ENCODE data around the gene NCBP3. TPM values are rescaled to one million over a fixed set of nuclear protein-coding genes. Genes with fewer than 3 reads are reported as not detected.
A peak's percentile ranks its signal among the peaks of the same experiment; 100 is the strongest.

NCBP3 gene
- total and polyA plus RNA-seq, 2 of the 4 experiments (the other 2 are of a cell fraction) = 10.8 to 13.5 TPM

- no peak overlapping the region for H2BK15ac ChIP-seq (ENCODE audit: low read depth, low read length)
- ATAC-seq (ENCODE audit: low read depth) (no peak), DNase-seq (no peak)
- no peak overlapping the region for H3K56ac ChIP-seq (ENCODE audit: extremely low read depth, insufficient read depth, low read length)
- H3K9me3 ChIP-seq (ENCODE audit: control insufficient read depth, insufficient read depth, low read length) = no peaks in the 10 kb centered on the region
- H2BK120ac ChIP-seq (ENCODE audit: low read depth, low read length) = 0 out of 2 replicates have a peak overlapping the region, but pooled peaks have one; percentile 6
- no peak overlapping the region for H2AFZ ChIP-seq (replicated peaks; ENCODE audit: low read length, poor library complexity)
- H3K4me2 ChIP-seq (ENCODE audit: low read depth, low read length) = 0 out of 2 replicates have a peak overlapping the region, but pooled peaks have one; percentile 0
- ChIA-PET POLR2A (ENCODE audit: unreplicated experiment) (no interaction called here), CTCF (interaction anchor here (0.7 to 2.7 kb wide), 3 partner anchors 18 to 228 kb away, joined by 3 to 17 read pairs (median 4); no protein-coding TSS in a partner anchor)
- H3K4me3 ChIP-seq (ENCODE audit: insufficient read depth, low read depth, low read length) = no peak overlapping the region
- H3K9me1 ChIP-seq (ENCODE audit: insufficient read depth, low read length) = peaks cover 10% of the 10 kb centered on the region
- in situ Hi-C loops (cut with MboI; ENCODE audit: low sequenced_read_pairs) (loop anchor here (5.0 kb wide), 1 partner anchor 92 kb away; no protein-coding TSS in a partner anchor), dilution Hi-C loops (cut with HindIII; ENCODE audit: low sequenced_read_pairs, unreplicated experiment) (no loop called here), intact Hi-C loops (cut with micrococcal nuclease) (loop anchor here (1.0 kb wide), 1 partner anchor 91 kb away; no protein-coding TSS in a partner anchor)
- no peak overlapping the region for H2AK9ac ChIP-seq (replicated peaks; ENCODE audit: low read depth, low read length, poor library complexity)
- peaks cover 24% of the 10 kb centered on the region for H4K20me1 ChIP-seq (ENCODE audit: insufficient read depth, low read length)
- H3K14ac ChIP-seq (replicated peaks; ENCODE audit: low read depth, low read length) = 0 out of 2 replicates have a peak overlapping the region, but pooled peaks have one; percentile 0
- peak overlapping the region; percentile 63; the same call in 1 of the 2 replicates for H2AK5ac ChIP-seq (ENCODE audit: low read depth, low read length)
- no TSS peak for BruUV-seq (replicated peaks)
- peaks cover 10% of the 10 kb centered on the region for H3K4me1 ChIP-seq (ENCODE audit: control insufficient read depth, insufficient read depth, low read length)
- H3K79me1 ChIP-seq (ENCODE audit: low read depth in 1 of 2, low read length in 2 of 2) = peaks cover 10 to 35% of the 10 kb centered on the region in 2 experiments
- H2BK5ac ChIP-seq (ENCODE audit: low read depth, low read length, poor library complexity, severe bottlenecking) = peak overlapping the region; percentile 9
- no peak overlapping the region for H4K91ac ChIP-seq (ENCODE audit: insufficient read depth, low read depth, low read length)
- peaks cover 27% of the 10 kb centered on the region for H3K36me3 ChIP-seq (ENCODE audit: control insufficient read depth, insufficient read depth, low read length)
- no peak overlapping the region for H3K9ac ChIP-seq (ENCODE audit: low read depth, low read length)
- peak overlapping the region; percentile 0; the same call in 1 of the 2 replicates for H3K27ac ChIP-seq (ENCODE audit: insufficient read depth, low read length)
- no peak overlapping the region; the same call in 1 of the 2 replicates for H2BK20ac ChIP-seq (ENCODE audit: low read depth, low read length)
- peak overlapping the region; percentile 22; the same call in 1 of the 2 replicates for H3K18ac ChIP-seq (ENCODE audit: low read depth, low read length)
- H3K23ac ChIP-seq (ENCODE audit: low read depth, low read length) = no peak overlapping the region; the same call in 1 of the 2 replicates
- H4K5ac ChIP-seq (ENCODE audit: low read depth, low read length) = no peak overlapping the region
- no peak overlapping the region for H4K8ac ChIP-seq (ENCODE audit: low read depth in 2 of 2, low read length in 2 of 2)
- H3K4ac ChIP-seq (ENCODE audit: low read depth, low read length) = peak overlapping the region; percentile 1
- no peak for TF ChIP-seq SMC3 (IDR thresholded peaks at IDR 0.05; ENCODE audit: low read depth, low read length)
- no peak for TF ChIP-seq FOS (IDR thresholded peaks at IDR 0.05; ENCODE audit: low read depth, low read length)
- no peak for TF ChIP-seq CTCF (conservative IDR thresholded peaks at IDR 0.05; ENCODE audit: low read depth, low read length)
- TF ChIP-seq USF2 (IDR thresholded peaks at IDR 0.05; ENCODE audit: low read depth, low read length) = no peak
- TF ChIP-seq BHLHE40 (IDR thresholded peaks at IDR 0.05; ENCODE audit: low read depth, low read length) = no peak
- no peak for TF ChIP-seq CHD1 (IDR thresholded peaks at IDR 0.05; ENCODE audit: low read depth, low read length)
- TF ChIP-seq RCOR1 (IDR thresholded peaks at IDR 0.05; ENCODE audit: insufficient replicate concordance, low read length) = no peak
- TF ChIP-seq NFE2L2 (IDR thresholded peaks at IDR 0.05; ENCODE audit: low read depth, low read length) = no peak
- TF ChIP-seq RFX5 (IDR thresholded peaks at IDR 0.05; ENCODE audit: low read depth, low read length) = no peak
- no peak for TF ChIP-seq RAD21 (IDR thresholded peaks at IDR 0.05; ENCODE audit: low read length)
- TF ChIP-seq CEBPB (IDR thresholded peaks at IDR 0.05; ENCODE audit: low read depth, low read length) = no peak
- no peak for TF ChIP-seq POLR2A (IDR thresholded peaks at IDR 0.05; ENCODE audit: low read depth, low read length)
- TF ChIP-seq ELK1 (IDR thresholded peaks at IDR 0.05; ENCODE audit: borderline replicate concordance, low read depth, low read length) = no peak
- no peak for TF ChIP-seq MAZ (IDR thresholded peaks at IDR 0.05; ENCODE audit: borderline replicate concordance, low read depth, low read length)
- TF ChIP-seq MXI1 (IDR thresholded peaks at IDR 0.05; ENCODE audit: borderline replicate concordance, low read depth, low read length) = no peak
- 72% methylated on average over 3 of the region's 7 CpGs; no CpG with 5 or more reads in 1 of the 2 experiments for WGBS, 2 experiments (ENCODE audit: extremely low coverage in 2 of 2, insufficient read length in 1 of 2)
- no peaks in the 10 kb centered on the region for H3K27me3 ChIP-seq (ENCODE audit: control insufficient read depth, insufficient read depth, low read length)
These were observed 17.2 kb downstream of the NCBP3 start for GRCh38 chr17:3828852-3829232.

Measured in IMR-90 (cell line).